GM12892 (cell line): ENCODE results near the gene SORCS2.

Experiments used
- POLR2A ChIP-seq: IDR thresholded peaks from 2 replicates; pipeline ENCODE4 v1.6.1; 2011; ENCODE audit warnings: low read depth, low read length, control low read depth
- POLR2AphosphoS5 ChIP-seq: IDR thresholded peaks from 2 replicates; pipeline ENCODE4 v1.6.1; 2011; ENCODE audit warnings: low read depth, low read length, control low read depth

DNA sequence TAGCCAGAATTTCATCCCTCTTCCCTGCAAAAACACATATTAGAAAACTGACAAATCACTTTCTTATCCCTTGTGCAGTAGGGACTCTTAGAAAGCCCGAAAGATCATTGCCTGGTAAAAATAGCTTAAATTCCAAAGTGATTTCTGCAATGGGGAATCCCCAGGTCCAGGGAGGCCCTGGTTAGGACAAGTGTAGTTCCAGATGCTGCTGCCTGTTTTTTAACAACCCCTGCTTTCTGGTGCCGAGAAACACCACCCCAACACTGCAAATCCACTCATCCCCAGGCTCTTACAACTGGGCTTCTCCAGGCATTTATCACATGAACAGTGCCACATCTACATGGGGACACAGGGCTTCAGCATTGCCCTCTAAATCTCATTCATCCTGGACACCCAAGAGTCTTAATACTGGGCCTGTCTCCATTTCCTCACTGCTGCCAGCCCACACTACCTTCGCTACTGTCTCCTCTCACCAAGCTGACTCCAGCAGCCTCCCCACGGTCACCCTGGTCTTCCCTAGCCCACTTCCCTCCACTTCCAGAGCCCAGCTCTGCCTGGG, 354.6 kb downstream of the SORCS2 start:
- TF ChIP-seq POLR2AphosphoS5 (no peak), POLR2A (no peak)
